NCI-H69 (cell line): ENCODE results near the gene ERGIC1.
A peak's percentile ranks its signal among the peaks of the same experiment; 100 is the strongest.
"Not testable (repeated sequence)": the region's sequence is repeated elsewhere in the genome, so short reads cannot be mapped to it uniquely, and the experiment has no call there.

ENCODE experiments used
- DNase-seq: peaks from one replicate; lab custom pipeline; 2025; lab: John Stamatoyannopoulos, UW

Gene ERGIC1, protein sequence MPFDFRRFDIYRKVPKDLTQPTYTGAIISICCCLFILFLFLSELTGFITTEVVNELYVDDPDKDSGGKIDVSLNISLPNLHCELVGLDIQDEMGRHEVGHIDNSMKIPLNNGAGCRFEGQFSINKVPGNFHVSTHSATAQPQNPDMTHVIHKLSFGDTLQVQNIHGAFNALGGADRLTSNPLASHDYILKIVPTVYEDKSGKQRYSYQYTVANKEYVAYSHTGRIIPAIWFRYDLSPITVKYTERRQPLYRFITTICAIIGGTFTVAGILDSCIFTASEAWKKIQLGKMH

DNA sequence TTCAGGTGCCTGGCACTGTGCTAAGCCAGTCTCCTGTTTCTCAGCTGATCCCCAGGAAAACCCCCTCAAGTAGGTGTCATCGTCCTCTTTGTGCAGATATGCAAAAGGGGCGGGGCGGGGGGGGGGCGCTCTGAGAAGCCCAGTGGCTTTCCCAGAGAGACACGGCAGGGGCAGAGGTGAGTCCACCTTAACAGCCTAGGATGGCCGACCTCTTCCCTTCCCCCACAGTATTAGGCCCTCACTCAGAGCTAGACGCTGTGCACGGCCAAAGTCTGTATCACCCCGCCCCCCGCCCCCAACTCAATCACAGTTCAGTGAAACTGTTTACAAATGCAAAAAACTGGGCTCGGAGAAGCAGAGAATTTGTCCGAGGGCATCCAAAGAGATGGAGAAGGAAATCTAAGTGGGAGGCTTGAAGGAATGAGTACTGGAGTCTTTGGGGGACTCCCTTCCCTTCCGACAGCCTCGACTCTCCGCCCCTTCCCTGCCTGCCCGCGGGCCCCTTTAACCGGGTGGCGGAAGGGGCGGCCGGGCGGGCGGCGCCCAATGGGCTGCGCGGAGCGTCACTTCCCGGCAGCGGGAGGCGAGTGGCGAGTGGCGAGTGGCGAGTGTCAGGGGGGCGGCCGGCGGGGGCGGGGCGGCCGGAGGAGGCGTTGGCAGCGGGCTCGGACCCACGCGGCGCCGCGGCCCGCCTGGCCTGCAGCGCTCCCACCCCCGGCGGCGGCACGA is at the start of gene ERGIC1:
Gene ERGIC1, plus strand, starts transcription at position 566 of the 729 bp plus-strand sequence. Its CDS starts 163 bp downstream, at position 729.
- DNase-seq, result peak; percentile 89

DNA sequence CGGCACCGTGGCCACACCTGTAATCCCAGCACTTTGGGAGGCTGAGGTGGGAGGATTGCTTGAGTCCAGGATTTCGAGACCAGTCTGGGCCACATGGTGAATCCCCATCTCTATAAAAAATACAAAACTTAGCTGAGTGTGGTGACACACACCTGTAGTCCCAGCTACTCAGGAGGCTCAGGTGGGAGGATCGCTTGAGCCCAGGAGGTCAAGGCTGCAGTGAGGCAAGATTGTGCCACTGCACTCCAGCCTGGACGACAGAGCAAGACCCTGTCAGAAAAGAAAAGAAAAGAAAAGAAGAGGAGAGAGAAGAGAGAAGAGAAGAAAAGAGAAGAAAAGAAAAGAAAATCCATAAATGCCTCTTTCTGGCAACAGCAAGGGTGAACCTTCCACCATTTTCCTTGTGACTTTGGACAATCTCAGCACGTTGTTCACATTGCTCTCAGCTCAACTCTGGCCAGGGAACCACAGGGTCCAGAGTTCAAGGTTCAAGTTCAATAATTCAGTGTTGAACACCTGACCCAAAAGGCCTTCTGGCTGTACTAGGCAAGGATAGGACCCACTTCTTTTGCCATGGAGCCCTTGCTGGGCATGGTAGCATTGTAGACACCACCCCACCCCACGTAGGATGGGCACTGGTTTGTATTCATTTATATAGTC is 48.5 kb upstream of the ERGIC1 start:
- no peak for DNase-seq

DNA sequence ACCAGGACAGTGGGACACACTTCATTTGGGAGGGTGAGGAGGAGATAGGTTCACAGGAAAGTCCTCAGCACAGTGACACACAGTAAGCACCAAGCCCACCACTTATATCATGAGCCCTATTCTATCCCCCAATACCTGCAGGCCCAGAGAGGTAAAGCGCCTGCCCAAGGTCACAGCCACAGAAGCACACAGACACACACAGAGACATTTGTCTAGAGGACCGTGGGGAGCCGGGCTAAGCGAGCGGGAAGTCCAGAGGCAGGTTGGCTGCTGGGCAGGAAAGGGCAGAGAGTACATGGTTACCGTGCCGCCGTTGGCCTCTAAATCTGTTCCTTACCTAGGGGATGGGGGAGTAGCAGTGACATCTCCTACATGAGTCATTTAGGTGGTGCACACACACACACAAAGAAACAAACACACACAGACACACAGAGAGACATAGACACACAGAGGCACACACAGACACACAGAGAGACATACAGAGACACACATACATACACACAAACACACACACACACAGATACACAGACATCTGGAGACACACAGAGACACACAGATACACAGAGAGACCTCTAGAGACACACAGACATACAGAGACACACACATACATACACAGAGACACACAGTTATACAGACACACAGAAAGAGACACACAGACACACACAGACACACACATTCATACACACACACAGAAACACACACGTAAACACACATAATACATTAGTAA is 47.2 kb upstream of the ERGIC1 start:
- no peak for DNase-seq

DNA sequence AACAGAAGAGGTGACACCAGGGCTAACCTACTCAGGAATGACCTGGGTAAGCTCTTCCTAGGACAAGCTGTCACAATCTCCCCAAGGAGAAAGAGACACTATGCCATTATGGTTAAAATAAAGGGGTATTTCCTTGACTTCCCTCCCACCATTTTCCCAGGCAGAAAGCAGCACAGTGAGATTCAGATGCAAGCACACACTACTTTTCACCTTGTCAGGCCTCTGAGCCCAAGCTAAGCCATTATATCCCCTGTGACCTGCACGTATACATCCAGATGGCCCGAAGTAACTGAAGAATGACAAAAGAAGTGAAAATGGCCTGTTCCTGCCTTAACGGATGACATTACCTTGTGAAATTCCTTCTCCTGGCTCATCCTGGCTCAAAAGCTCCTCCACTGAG is 46.5 kb upstream of the ERGIC1 start:
- not testable (repeated sequence) for DNase-seq

DNA sequence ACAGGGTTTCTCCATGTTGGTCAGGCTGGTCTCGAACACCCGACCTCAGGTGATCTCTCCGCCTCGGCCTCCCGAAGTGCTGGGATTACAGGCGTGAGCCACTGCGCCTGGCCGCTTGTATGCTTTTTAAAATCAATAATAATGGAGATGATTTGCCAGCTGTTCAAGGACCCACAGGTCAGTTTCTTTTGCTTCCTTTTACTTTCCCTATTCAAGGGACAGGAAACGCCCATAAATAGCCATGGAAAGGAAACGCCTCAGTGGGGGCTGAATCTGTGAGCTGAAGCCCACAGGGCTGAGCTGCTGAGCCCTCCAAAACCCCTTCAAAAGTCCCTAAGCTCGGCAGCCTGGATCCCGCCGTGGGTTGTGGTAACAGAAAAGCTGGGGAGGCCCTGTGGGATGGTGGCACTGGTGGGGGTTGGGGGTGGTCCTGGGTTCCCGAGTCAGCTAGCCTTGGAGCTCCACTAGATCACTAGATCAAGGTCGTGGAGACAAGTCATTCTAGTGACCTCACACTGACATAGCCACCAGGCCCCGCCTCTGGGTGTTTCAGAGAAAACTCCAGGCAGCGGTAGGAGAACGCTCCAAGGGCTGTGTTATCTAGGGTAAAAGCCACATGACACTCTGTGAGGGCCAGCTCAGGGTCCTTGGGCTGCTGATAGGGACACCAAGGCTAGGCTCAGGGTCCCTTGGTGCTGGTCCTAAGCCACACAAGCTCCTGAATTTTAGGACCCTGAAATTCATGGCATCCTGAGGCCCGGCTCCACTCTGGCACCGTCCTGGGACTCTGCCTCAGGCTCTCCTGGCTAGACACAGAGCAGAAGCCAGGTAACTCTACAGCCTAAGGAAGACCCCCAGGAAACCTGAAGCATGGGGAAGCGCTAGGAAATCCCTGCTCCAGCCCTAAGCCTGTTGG is 45.0 kb upstream of the ERGIC1 start:
- peak; percentile 21 for DNase-seq

DNA sequence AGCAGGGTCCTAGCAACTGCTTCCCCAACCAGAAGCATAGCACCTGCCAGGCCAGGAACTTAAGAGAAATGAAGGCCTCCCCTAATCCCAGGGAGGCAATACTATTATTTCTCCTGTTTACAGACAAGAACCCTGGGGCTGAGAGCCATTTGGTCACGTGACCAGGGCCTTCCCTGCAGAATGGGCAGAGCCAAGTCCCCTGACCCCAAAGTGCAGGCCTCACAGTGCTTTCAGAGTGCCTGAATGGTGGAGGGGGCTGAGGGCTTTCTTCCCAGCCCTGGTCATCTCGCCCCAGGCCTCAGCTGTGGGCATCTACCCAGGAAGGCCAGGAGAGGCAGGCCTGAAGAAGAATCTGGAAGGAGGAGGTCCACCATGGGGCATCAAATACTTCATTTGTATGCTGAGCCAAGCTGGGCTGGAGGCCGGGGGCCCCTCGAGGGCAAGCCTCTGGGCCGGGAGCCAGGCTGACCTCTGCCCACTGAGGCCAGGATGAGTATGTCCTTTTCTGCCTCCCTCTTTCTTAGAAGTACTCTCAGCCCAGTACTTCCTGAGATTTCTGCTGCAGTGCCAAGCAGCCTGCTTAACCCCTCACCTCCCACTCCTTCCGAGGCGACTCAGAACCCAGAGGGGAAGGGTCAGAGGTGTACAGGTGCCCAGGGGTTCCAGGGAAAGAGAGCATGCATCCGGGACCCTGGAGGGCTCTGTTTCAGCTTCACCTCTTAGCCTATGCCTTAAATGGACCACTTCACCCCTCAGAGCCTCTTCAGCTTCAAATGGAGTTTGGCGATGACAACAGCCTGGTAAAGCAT is 44.2 kb upstream of the ERGIC1 start:
- peak; percentile 37 for DNase-seq

DNA sequence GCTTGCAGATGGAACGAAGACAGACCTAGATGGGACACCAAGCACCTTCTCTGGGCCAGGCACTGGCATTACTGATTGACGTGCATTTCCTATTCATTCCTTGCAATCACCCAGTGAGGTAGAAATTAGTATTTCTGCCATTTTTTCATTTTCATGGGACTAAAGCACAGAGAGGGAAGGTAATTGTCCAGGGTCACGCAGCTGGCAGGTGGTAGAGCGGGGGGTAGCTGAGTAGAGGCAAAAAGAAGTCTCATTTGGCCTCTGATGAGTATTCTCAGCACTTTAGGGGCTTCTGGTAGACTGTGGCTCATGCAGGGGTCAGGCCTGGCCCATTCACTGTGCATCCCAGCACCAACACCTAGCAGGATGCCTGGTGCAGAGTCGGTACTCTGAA is 43.6 kb upstream of the ERGIC1 start:
- no peak for DNase-seq

DNA sequence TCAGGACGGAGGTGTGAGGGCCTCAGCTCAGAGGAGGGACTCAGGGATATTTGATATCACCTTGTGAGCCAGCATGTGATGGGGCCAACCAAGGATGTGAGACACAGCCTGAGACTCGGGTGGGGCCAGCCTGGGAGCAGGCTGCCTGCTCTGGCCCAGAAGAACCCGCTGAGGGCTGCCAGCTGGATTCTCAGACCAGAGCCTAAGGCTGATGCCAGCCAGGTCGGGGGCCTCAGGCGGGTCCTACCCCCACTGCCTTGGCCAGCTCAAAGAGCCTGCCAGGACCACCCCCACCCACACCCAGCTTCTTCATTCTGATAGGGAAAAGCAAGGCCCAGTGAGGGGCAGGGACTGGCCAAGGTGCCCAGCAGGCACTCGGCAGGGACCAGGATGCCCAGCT is 42.8 kb upstream of the ERGIC1 start:
- DNase-seq, result no peak

DNA sequence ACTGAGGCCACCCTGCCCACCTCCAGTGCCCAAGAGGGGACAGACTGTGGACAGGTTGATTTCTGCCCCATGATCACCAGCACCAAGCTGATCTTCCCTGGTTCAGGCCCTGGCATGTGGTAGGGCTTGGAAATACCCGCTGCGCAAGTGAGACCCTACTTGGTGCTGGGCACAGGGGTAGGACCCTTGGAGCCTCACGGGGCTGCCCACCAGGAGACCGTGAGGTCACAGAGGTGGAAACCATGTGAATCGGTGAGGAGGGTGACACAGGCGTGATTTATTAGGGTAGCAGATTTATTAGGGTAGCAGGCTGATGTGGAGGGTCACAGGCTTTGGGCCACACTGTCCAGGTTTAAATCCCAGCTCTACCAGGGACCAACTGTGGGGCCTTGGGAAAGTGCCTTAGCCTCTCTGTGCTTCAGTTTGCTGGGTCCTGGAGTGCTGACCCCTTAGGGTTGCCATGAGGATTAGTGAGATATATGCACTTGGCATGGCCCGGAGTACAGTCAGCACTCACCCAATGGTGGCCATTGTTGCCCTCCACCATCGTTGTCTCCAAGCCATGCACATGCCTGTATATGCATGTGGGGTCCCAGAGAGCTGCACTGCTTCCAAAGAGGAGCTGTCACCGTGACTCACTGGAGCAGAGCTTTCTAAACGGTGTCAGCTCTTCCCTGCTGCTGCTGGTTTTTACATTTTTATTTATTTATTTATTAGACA is 42.2 kb upstream of the ERGIC1 start:
- no peak for DNase-seq

DNA sequence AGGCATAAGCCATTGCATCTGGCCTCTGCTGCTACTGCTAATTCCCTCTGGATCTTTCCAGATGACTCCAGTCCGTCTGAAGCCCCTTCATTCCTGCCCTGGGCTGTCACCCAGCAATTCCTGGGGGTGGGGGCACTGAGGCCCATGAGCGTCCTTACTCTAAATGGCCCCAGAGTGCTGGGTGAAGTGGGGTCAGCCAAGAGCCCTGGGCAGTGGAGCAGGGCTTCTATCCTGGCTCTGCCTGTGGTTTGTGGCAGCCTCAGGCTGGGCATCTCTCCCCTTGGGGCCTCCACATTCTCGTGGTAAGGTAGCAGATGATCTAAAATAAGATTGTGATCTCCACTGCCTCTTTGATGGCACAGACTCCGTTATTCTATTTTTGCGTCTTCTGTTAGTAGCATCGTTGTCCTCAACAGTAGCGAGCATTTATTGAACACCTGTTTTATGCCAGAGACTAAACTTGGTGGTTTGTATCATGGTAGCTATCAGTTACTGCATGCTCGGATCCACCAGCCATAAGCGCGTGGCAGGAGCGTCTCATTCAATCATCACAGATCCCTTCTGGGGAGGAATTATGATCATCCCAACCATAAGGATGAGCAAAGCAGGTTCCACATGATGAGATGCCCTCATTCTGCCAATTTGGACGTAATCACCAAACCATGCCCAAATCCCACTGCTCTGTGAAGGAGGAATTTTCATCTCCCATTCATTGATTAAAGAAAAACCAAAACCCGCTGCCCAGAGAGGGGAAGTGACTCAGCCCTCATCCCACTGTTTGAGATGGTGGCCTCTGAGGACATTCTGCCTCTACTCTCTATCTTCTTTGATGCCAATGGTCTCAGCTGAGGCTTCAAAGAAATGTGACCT is 41.1 kb upstream of the ERGIC1 start:
- DNase-seq, result no peak

DNA sequence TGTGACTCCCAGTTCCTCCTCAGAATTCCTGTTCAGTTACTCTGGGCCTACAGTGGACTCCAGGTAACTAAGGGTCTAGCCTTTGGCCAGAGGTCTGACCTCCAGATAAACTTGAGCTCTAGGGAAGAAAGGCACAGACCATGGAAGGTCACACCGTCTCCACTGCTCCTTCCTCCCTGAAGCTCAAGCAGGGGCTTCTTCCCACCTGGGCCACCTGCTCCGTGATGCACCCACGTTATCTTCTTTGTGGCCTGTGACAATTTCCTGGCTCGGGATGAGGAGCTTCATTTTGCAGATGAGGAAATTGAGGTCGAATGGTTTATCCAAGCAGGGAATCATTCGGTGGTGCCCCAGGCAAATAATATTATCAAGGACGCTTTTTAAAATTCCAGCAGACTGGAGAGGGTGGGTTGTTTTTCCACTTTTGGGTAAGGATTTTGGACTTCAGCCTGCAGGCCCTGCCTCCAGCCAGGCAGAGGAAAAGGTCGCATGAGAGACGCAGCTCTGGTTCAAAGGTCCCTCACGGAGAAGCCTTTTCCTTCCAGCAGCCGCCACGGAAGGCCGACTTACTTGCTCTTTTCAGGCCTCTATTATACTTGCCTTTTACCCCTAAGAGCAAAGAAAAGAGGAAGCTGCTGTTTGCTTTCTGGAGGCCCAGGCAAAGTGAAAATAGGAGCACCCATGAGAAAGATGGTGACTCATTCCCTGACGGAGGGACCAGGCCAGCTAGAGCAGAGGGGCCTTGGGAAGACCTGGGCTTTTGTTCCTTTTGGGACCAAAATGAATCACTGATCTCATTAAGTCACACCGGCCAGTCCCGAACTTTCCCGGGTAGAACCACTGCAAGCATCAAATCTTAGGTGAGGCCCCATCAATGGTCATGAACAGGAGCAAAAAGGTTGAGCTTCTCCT is 40.2 kb upstream of the ERGIC1 start:
- DNase-seq, result no peak

DNA sequence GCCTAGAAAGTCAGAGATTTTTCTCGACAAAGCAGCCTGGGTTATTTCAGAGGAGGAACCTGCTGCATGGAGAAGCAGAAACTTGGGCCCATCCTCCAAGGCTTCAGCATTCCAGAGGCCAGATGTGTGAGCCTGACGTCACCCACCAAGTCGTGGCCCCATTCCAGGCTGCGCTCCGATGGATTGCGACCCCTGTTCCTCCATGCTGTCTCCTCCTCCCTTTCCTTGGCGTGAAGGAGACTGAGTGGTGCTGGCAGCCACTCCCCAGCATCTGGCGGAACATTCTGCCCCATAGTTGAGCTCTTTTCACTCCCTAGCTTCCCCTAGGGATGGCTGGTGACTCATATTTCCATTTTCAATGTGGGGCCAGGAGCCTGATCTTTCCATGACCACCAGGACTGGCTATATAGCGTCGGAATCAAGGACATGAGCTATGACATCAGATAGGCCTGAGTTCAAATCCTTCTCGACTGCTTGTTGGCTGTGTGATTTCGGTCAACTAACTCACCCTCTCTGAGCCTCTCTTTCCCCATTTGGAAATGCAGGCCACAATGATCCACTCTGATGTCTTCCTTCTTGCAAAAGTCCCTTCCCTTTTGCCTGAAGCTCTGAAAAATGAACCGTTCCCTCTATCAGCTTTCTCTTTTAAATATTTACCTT is 38.6 kb upstream of the ERGIC1 start:
- peak; percentile 74 for DNase-seq

DNA sequence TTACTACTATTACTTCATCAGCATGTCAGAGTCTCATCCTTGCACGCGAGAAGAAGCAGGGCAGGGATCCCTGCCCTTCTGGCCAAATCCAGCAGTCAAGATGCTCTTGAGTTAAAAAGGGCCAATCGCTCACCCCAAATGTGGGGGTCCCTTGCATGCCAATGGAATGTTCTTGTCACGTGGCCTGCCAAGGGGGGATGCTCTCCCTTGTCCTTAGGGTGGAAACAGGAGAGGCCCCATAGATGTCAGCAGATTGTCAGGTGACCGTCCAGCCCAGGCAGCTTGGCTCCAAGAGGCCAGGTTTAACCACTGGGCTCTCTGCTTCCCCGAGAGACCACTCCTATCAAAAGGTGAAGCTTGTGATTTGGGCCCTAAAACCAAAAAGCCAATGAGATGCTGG is 37.7 kb upstream of the ERGIC1 start:
- DNase-seq, result no peak

DNA sequence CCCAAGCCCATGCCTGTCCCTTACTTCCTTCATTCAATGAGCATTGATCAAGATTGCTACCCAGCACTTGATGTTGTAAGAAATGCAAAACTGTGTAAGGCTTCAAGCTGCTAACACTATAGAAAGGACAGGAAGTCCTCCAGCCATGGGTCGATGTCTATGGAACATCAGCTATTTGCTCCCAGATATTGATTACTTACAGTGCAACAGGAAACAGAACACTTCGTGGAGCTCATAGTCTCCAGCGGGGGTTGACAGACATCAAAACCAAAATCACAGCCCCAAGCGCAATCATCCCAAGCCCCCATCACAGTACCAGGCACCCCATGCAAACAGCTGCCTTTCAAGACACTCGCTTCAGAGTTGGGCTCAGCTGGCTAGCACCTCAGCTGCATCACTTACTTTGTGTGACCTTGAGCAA is 36.3 kb upstream of the ERGIC1 start:
- DNase-seq, result no peak

DNA sequence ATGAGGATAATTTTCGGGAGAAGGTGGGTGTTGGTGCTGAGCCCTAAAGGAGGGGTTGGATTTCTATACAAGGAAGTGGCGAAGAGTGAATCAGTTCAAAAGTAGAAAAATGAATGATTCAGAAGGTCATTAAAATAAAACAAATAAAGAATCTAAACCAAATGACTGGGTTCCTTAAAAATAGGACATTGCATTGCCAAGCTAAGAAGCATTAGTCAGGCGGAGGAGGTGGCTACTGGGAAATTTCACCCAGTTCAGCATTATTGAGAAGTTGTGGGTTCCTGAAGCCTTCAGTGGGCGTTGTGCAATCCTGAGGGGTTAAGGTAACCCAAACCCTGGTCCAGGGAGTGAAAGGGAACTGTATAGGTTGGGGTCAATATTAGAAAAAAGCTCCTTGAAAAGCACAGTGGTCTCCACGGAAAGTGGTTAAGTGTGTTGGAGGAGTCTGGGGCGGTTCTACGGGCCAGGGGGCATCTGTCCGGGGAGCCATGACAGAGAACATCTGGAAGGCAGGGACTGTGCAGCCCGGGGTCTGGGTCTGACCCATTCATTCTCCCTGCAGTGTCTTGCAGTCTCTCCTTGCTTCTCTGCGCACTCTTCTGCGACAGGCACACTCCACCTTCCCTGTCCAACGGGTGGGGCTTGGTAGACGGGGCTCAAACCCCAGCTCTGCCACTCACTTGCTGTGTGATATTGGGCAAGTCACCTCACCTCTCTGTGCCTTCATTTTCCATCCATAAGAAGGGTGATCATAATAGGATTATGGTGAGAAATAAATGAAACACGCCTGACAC is 35.4 kb upstream of the ERGIC1 start:
- DNase-seq, result no peak

DNA sequence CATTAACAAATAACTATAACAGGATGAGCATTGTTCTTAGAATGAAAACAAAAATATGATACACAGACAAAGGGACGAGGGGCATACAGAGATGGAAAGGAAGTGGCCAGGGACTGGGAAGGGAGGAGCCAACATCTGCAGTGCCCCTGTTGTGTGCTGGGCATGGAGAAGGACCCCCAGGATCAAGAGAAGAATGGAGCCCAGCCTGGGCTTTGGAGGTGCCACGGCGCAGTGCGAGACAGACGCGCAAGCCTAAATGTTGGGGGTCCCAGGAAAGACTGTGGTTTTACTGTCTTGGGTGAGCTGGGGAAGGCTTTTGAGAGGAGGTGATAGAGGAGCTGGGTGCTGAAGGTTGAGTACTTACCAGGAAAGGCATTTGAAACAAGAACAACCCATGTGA is 34.6 kb upstream of the ERGIC1 start:
- DNase-seq, result no peak
